Peyer's patch (tissue), 4 donors: ENCODE data around the gene CNTNAP4. TPM values are rescaled to one million over a fixed set of nuclear protein-coding genes. Genes with fewer than 3 reads are reported as not detected.

Experiments used
- DNase-seq, 3 donors: peaks; one replicate each; pipeline ENCODE4 v3.0.0-alpha.2; 2017 to 2019
- H3K27ac ChIP-seq, 4 donors: fragments of 200-600 bp; sonication (generic); one replicate each; pipeline ENCODE4 v1.5.1; 2016 to 2019
- H3K27me3 ChIP-seq, 2 donors: fragments of 200-600 bp; sonication (generic); one replicate each; pipeline ENCODE4 v1.5.1; 2019
- H3K36me3 ChIP-seq, 3 donors: fragments of 200-600 bp; sonication (generic); one replicate each; pipeline ENCODE4 v1.5.1; 2016 to 2019
- H3K4me1 ChIP-seq, 4 donors: fragments of 200-600 bp; sonication (generic); one replicate each; pipeline ENCODE4 v1.5.1; 2016 to 2019
- H3K4me3 ChIP-seq, 4 donors: fragments of 200-600 bp; sonication (generic); 1 replicate in 3 of 4; 2 replicates in 1 of 4; pipeline ENCODE4 v1.5.1; 2016 to 2019; ENCODE audit warnings: mild to moderate bottlenecking in 1 of 4
- H3K9me3 ChIP-seq, 4 donors: fragments of 200-600 bp; sonication (generic); one replicate each; pipeline ENCODE4 v1.5.1; 2016 to 2019; ENCODE audit warnings: mild to moderate bottlenecking in 1 of 4
- POLR2A ChIP-seq, 2 donors: fragments of 450-650 bp; IDR thresholded peaks; one replicate each; pipeline ENCODE4 v1.5.1; 2017; ENCODE audit warnings: antibody characterized with exemption in 2 of 2, mild to moderate bottlenecking in 2 of 2, moderate library complexity in 2 of 2
- total RNA-seq, 4 donors: library from RNA; depleted of rRNA; stranded (reverse); fragments of >200 nt; gene quantifications; one replicate each; pipeline ENCODE4 v1.1.0, GENCODE V29; 2016
- TF ChIP-seq, protein P1 (sequence below), 6 experiments: fragments of 450-650 bp in 4 of 6; fragments of 200-600 bp in 2 of 6; sonication (generic) in 1 of 6; IDR thresholded peaks; one replicate each; pipeline ENCODE4 v1.5.1; 2017 to 2019; ENCODE audit warnings: antibody characterized with exemption in 6 of 6, mild to moderate bottlenecking in 3 of 6, moderate library complexity in 1 of 6

Gene CNTNAP4
- total RNA-seq, 4 donors from 2014 or later = not detected

GRCh38 chr16:76378020-76378419 lies 100.8 kb downstream of the CNTNAP4 start:
- Histone ChIP-seq H3K36me3 (no peaks in the 10 kb centered on the region), H3K4me3 (no peak overlapping the region), H3K9me3 (no peaks in the 10 kb centered on the region), H3K27me3 (no peaks in the 10 kb centered on the region), H3K4me1 (no peaks in the 10 kb centered on the region), H3K27ac (no peak overlapping the region)
- no peak for DNase-seq
- TF ChIP-seq, protein P1, sequence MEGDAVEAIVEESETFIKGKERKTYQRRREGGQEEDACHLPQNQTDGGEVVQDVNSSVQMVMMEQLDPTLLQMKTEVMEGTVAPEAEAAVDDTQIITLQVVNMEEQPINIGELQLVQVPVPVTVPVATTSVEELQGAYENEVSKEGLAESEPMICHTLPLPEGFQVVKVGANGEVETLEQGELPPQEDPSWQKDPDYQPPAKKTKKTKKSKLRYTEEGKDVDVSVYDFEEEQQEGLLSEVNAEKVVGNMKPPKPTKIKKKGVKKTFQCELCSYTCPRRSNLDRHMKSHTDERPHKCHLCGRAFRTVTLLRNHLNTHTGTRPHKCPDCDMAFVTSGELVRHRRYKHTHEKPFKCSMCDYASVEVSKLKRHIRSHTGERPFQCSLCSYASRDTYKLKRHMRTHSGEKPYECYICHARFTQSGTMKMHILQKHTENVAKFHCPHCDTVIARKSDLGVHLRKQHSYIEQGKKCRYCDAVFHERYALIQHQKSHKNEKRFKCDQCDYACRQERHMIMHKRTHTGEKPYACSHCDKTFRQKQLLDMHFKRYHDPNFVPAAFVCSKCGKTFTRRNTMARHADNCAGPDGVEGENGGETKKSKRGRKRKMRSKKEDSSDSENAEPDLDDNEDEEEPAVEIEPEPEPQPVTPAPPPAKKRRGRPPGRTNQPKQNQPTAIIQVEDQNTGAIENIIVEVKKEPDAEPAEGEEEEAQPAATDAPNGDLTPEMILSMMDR (IDR thresholded peaks at IDR 0.05) = no peak
- TF ChIP-seq POLR2A (IDR thresholded peaks at IDR 0.05) = no peak

GRCh38 chr16:76381096-76381495 lies 103.9 kb downstream of the CNTNAP4 start:
- Histone ChIP-seq H3K36me3 (no peaks in the 10 kb centered on the region), H3K9me3 (no peaks in the 10 kb centered on the region), H3K4me3 (no peak overlapping the region), H3K27ac (no peak overlapping the region), H3K27me3 (no peaks in the 10 kb centered on the region), H3K4me1 (no peaks in the 10 kb centered on the region)
- no peak for DNase-seq
- TF ChIP-seq POLR2A (IDR thresholded peaks at IDR 0.05) = no peak
- TF ChIP-seq, protein P1 (IDR thresholded peaks at IDR 0.05) = no peak

DNA sequence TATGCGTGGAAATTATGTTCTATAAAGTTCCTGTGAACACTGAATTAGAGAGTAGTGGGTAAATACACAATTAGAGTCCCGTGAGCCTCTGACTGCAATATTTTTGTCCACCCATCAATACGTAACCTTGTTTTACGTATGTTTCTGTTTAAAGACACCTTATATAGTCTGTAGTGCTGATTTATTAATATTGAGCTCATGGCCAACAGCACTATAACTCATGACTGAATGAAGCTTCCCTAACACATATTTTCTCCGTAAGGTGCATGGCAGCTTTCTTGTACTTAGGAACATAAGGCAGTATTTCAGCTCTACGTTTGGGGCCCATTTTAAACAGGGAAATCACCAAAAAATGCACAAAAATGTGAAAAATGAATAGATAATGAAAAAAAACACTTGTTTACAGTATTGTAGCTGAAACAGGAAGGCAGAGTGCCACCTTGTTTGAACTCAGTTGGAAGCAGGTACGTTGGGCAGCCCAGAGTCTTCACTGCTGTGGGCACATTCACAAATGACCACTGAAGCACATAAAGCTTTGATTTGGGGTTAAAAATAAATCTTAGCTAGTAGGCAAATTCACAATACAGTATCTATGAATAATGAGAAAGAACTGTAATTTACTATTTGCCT lies 108.5 kb downstream of the CNTNAP4 start:
- TF ChIP-seq POLR2A (IDR thresholded peaks at IDR 0.05) = no peak
- no peak overlapping the region for H3K27ac ChIP-seq
- DNase-seq = no peak
- no peaks in the 10 kb centered on the region for H3K9me3 ChIP-seq
- no peaks in the 10 kb centered on the region for H3K27me3 ChIP-seq
- no peaks in the 10 kb centered on the region for H3K4me1 ChIP-seq
- H3K4me3 ChIP-seq = no peak overlapping the region
- H3K36me3 ChIP-seq = no peaks in the 10 kb centered on the region

- no peaks in the 10 kb centered on the region for H3K36me3 ChIP-seq
- H3K27me3 ChIP-seq = no peaks in the 10 kb centered on the region
- H3K4me3 ChIP-seq = no peak overlapping the region
- H3K4me1 ChIP-seq = no peaks in the 10 kb centered on the region
- H3K9me3 ChIP-seq = no peaks in the 10 kb centered on the region
- no peak overlapping the region for H3K27ac ChIP-seq
- no peak for DNase-seq
- TF ChIP-seq, protein P1 (IDR thresholded peaks at IDR 0.05) = no peak
- TF ChIP-seq POLR2A (IDR thresholded peaks at IDR 0.05) = no peak
These were observed 109.6 kb downstream of the CNTNAP4 start for GRCh38 chr16:76386784-76387183.

DNA sequence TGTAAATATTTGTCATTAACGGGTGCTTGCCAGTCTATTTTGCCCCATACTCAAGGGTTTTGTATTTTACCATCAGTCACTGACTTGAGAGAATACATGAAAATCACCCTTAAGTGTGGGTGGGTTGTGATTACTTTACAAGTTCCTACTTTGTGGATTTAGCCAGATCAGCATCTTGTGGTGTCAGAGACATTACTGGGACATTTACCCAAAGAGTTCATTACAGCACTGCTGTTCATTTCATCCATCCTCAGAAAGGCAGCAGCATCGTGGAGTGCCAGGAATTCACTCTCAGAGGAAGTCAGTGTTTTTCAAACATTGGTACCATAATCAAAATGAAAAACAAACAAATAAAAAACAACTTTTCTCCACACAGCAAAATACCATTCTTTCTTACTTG lies 110.8 kb downstream of the CNTNAP4 start:
- DNase-seq = no peak
- no peaks in the 10 kb centered on the region for H3K9me3 ChIP-seq
- no peaks in the 10 kb centered on the region for H3K4me1 ChIP-seq
- H3K4me3 ChIP-seq = no peak overlapping the region
- no peak overlapping the region for H3K27ac ChIP-seq
- TF ChIP-seq POLR2A (IDR thresholded peaks at IDR 0.05) = no peak
- TF ChIP-seq, protein P1 (IDR thresholded peaks at IDR 0.05) = no peak
- H3K27me3 ChIP-seq = no peaks in the 10 kb centered on the region
- H3K36me3 ChIP-seq = no peaks in the 10 kb centered on the region

GRCh38 chr16:76389126-76389525 lies 111.9 kb downstream of the CNTNAP4 start:
- Histone ChIP-seq H3K36me3 (no peaks in the 10 kb centered on the region), H3K4me3 (no peak overlapping the region), H3K4me1 (no peaks in the 10 kb centered on the region), H3K27ac (no peak overlapping the region), H3K27me3 (no peaks in the 10 kb centered on the region), H3K9me3 (no peaks in the 10 kb centered on the region)
- no peak for TF ChIP-seq POLR2A (IDR thresholded peaks at IDR 0.05)
- TF ChIP-seq, protein P1 (IDR thresholded peaks at IDR 0.05) = no peak
- DNase-seq = no peak
